K562 (cell line): ENCODE data around the gene MLST8.

Experiments used
- EZH2 ChIP-seq: IDR thresholded peaks from 2 replicates; pipeline ENCODE4 v1.6.1; 2012; ENCODE audit warnings: low read depth, mild to moderate bottlenecking, inconsistent platforms, low read length, borderline replicate concordance
- GTF2F1 ChIP-seq: IDR thresholded peaks from 2 replicates; pipeline ENCODE4 v1.6.1; 2011; ENCODE audit warnings: low read depth, low read length, improper control_type of control experiment
- ZNF239 ChIP-seq: fragments of 250-450 bp; sonication (Bioruptor Pico); IDR thresholded peaks from 2 replicates; pipeline ENCODE4 v1.4.0; 2020; ENCODE audit warnings: mild to moderate bottlenecking
- TF ChIP-seq, protein P1 (sequence below): fragments of 200-800 bp; sonication (Bioruptor generic); IDR thresholded peaks from 2 replicates; pipeline ENCODE4 v1.6.1; 2017; ENCODE audit warnings: missing genetic modification characterization, missing compliant biosample characterization
- TF ChIP-seq, protein P2 (sequence below): fragments of 450-650 bp; IDR thresholded peaks from 2 replicates; pipeline ENCODE4 v1.6.1; 2016

DNA sequence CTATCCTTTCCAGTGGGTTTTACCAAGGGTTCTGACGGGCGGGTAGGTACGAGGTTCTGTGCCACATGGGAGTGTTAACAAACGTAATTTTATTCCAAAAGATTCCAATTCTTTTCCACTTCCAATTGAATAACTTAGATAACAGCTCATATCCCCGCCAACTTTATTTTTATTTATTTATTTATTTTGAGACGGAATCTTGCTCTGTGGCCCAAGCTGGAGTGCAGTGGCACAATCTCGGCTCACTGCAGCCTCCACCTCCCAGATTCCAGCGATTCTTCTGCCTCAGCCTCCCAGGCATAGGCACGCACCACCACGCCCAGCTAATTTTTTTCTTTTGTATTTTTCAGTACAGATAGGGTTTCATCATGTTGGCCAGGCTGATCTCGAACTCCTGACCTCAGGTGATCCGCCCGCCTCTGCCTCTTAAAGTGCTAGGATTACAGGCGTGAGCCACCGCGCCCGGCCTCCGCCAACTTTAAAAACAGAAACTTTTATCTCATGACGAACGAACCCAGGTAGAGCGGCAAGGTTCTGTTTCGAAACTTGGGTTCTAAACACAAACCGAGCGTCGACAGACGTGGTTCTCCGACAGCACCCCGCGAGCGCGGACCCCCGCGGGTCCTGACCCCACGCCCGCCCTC, 45.5 kb downstream of the MLST8 start:
- TF ChIP-seq GTF2F1, result no peak
- TF ChIP-seq EZH2, result no peak
- TF ChIP-seq, protein P1, sequence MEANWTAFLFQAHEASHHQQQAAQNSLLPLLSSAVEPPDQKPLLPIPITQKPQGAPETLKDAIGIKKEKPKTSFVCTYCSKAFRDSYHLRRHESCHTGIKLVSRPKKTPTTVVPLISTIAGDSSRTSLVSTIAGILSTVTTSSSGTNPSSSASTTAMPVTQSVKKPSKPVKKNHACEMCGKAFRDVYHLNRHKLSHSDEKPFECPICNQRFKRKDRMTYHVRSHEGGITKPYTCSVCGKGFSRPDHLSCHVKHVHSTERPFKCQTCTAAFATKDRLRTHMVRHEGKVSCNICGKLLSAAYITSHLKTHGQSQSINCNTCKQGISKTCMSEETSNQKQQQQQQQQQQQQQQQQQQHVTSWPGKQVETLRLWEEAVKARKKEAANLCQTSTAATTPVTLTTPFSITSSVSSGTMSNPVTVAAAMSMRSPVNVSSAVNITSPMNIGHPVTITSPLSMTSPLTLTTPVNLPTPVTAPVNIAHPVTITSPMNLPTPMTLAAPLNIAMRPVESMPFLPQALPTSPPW (CRISPR knock-in tag), result no peak
- TF ChIP-seq, protein P2, sequence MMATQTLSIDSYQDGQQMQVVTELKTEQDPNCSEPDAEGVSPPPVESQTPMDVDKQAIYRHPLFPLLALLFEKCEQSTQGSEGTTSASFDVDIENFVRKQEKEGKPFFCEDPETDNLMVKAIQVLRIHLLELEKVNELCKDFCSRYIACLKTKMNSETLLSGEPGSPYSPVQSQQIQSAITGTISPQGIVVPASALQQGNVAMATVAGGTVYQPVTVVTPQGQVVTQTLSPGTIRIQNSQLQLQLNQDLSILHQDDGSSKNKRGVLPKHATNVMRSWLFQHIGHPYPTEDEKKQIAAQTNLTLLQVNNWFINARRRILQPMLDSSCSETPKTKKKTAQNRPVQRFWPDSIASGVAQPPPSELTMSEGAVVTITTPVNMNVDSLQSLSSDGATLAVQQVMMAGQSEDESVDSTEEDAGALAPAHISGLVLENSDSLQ, result no peak
- no peak for TF ChIP-seq ZNF239 (CRISPR knock-in tag)
